Retinal pigment epithelial cell (primary cell): ENCODE results near the gene CAMKK2.
"Not testable (repeated sequence)": the region's sequence is repeated elsewhere in the genome, so short reads cannot be mapped to it uniquely, and the experiment has no call there.

Source experiments
- DNase-seq: peaks from one replicate; pipeline ENCODE4 v3.0.0-alpha.2; 2010; ENCODE audit warnings: low read depth
- H3K4me3 ChIP-seq: 2 replicates; pipeline ENCODE4 v1.5.1; 2011; ENCODE audit warnings: mild to moderate bottlenecking, low read length, control low read depth, moderate library complexity
- TF ChIP-seq, protein P1 (sequence below): conservative IDR thresholded peaks from 2 replicates; pipeline ENCODE4 v1.5.1; 2011; ENCODE audit warnings: low read depth, low read length, control low read depth, inconsistent platforms

Gene CAMKK2

DNA sequence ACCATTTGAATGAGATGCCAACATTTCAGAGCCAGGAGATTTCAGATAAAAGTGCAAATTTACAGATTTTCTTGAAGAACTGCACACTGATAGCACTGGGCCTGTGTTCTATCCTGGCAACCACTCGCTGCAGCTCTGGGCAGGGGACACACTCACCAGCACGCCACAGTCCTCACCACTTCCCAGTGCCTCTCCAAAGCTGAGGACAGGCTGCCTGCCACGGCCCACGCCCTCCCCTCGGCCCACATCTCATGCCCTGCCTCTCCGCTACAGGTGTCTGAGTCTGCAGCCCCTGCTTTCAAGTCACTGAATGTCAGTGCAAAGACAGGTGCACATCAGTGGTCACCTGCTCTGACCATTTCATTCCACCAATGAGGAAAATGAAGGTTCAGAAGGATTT is 12.7 kb downstream of the CAMKK2 start:
- no peak for DNase-seq
- H3K4me3 ChIP-seq, result no peak overlapping the region
- TF ChIP-seq, protein P1, sequence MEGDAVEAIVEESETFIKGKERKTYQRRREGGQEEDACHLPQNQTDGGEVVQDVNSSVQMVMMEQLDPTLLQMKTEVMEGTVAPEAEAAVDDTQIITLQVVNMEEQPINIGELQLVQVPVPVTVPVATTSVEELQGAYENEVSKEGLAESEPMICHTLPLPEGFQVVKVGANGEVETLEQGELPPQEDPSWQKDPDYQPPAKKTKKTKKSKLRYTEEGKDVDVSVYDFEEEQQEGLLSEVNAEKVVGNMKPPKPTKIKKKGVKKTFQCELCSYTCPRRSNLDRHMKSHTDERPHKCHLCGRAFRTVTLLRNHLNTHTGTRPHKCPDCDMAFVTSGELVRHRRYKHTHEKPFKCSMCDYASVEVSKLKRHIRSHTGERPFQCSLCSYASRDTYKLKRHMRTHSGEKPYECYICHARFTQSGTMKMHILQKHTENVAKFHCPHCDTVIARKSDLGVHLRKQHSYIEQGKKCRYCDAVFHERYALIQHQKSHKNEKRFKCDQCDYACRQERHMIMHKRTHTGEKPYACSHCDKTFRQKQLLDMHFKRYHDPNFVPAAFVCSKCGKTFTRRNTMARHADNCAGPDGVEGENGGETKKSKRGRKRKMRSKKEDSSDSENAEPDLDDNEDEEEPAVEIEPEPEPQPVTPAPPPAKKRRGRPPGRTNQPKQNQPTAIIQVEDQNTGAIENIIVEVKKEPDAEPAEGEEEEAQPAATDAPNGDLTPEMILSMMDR, result no peak

DNA sequence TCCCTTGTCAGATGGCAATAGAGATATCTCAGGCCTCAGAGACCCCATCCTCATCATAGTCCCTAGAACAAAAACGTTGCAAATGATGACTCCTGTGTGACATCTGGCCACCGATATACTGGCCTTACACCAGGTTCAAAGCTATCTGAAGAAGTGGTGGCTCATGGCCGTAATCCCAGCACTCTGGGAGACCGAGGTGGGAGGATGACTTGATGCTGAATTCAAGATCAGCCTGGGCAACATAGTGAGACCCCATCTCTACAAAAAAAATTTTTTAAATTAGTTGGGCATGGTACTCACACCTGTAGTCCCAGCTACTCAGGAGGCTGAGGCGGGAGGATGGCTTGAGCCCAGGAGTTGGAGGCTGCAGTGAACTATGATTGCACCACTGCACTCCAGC is 13.1 kb downstream of the CAMKK2 start:
- TF ChIP-seq, protein P1, result no peak
- H3K4me3 ChIP-seq, result no peak overlapping the region
- DNase-seq, result no peak

DNA sequence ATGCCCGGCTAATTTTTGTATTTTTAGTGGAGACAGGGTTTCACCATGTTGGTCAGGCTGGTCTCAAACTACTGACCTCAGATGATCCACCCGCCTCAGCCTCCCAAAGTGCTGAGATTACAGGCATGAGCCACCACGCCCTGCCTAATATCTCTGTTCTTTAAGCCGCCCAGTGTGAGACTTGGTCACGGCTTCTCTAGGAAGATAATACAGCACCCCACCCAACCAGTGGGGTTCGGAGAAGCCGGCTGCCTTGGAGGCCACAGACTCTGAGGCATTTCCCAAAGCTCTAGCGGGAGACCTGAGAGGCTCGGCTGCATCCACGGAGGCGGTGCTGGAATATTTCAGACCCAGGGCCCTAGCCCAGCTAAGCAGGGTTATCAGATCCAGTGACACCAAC is 13.6 kb downstream of the CAMKK2 start:
- H3K4me3 ChIP-seq, DNase-seq: not testable (repeated sequence)

DNA sequence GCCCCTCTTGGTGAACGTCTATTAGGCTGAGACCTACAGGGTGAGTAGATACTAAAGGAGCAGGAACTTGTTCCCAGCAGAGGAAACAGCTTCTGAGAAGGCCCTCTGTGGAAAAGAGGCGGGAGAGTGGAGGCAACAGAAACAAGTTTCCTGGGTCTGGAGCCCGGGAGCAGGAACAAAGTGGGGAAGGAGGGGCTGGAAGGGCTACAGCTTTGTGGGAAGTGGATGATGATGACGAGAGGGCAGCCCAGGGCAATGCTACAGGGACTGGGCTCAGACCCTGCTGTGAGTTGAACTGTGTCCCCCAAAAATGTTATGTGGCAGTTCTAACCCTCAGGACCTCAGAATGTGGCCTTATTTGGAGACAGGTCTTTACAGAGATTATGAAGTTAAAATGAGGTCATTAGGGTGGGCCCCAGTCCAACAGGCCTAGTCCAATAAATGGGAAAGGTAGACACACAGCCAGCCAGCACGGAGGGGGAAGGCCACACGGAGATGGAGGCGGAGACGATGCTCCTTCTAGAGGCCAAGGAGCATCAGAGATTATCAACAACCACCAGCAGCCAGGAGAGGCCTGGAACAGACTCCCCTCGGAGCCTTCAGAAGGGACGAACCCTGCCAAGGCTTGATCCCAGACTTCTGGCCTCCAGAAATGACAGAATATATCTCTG is 14.3 kb downstream of the CAMKK2 start:
- DNase-seq, result no peak
- no peak overlapping the region for H3K4me3 ChIP-seq
- TF ChIP-seq, protein P1, result no peak

DNA sequence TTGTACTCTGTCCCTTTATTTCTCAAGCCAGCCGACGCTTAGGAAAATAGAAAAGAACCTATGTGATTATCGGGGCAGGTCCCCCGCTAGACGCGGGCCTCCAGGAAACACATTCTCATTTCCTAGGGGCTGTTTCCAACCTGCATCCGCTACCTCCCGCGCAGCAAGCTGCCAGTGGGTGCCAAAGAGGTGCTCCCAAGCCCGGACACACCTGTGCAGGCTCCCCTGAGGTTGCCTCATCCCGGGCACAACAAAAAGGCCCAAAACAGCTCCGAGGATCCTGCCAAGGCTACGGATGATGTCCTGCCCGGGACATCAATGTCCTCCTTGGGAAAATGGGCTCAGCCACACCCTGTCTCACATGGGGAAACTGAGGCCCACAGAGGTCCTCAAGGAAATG is 15.4 kb downstream of the CAMKK2 start:
- DNase-seq, H3K4me3 ChIP-seq: not testable (repeated sequence)

DNA sequence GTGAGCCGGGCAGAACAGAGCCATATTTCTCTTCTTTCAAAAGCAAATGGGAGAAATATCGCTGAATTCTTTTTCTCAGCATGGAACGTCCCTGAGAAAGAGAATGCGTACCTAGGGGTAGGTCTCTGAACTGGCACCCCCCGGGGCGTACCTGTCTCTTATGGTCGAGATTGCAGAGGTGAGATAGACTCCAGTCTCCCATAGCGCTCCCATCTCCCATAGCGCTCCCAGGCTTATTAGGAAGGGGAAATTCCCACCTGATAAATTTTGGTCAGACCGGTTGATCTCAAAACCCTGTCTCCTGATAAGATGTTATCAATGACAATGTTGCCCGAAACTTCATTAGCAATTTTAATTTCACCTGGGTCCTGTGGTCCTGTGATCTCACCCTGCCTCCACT is 16.0 kb downstream of the CAMKK2 start:
- not testable (repeated sequence) for DNase-seq, H3K4me3 ChIP-seq

DNA sequence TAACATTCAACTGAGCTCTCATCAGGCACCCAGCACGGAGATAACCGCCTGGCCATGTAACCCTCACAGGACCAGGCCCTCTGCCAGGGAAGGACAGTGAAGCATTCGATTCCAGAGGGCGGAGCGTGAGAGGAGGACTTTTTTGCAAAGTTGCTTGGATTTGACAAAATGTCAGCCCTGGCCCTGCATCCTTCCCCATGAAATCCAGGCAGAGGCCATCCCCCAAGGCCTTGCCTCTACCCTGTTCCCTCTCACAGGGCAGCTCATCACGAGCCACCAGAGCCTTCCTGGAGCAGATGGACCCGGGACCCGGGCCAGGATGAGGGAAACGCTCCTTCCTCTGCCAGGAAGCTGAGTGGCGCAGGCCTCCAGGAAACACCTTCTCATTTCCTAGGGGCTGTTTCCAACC is 17.0 kb downstream of the CAMKK2 start:
- no peak for DNase-seq
- TF ChIP-seq, protein P1, result no peak
- no peak overlapping the region for H3K4me3 ChIP-seq

DNA sequence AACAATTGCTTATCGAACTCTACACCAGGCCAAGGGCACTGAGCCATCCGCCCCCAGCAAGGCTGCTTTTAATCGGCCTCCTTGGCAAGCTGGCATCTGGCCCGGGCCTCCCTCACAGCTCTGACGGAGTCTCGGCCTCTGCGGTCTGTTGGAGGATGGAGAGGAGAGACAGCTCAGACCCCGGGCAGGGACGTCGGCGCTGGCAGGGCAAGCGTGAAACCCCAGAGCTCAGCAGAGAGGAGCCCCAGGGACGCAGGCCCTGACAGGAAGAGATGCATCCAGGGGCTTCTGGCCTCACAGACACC is 17.5 kb downstream of the CAMKK2 start:
- TF ChIP-seq, protein P1, result no peak
- DNase-seq, result no peak
- no peak overlapping the region for H3K4me3 ChIP-seq

DNA sequence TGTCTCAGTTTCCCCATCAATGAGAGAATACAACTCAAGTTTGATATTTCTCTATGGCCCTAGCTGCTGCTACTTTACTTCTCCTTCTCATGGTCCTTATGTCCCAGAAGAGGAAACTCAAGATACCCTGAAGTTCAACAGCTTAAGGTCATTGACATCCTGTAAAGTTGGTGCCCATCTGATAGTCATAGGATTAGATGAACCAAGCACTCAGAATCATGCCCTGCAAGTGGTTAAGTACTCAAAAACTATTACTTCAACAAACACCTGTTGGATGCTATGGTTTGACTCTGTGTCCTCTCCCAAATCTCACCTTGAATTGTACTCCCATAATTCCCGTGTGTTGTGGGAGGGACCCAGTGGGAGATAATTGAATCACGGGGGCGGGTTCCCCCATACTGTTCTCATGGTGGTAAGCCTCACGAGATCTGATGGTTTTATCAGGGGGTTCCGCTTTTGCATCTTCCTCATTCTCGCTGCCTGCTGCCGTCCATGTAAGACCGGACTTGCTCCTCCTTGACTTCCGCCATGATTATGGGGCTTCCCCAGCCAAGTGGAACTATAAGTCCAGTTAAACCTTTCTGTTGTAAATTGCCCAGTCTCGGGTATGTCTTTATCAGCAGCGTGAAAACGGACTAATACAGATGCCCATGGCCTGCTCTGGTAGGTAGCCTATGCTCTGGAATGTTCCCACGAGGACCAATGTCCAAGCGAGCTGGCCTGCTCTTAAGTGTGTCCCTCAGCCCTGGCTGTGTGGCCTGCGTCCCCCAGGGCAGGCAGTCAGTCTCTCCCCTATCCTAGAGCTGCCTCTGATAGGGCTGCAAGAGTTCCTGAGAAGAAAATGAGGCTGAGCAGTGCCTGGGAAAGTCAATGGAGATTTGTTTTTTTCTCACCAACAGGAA is 18.1 kb downstream of the CAMKK2 start:
- TF ChIP-seq, protein P1, result no peak
- H3K4me3 ChIP-seq, result no peak overlapping the region
- no peak for DNase-seq
